ENCODE data around the gene EFNA5. TPM values are rescaled to one million over a fixed set of nuclear protein-coding genes. Genes with fewer than 3 reads are reported as not detected.

EFNA5 gene
- total and polyA plus RNA-seq, 2 of the 13 experiments (the other 11 are each of a cell fraction or from before 2014, with no cell fraction given) = not detected

DNA sequence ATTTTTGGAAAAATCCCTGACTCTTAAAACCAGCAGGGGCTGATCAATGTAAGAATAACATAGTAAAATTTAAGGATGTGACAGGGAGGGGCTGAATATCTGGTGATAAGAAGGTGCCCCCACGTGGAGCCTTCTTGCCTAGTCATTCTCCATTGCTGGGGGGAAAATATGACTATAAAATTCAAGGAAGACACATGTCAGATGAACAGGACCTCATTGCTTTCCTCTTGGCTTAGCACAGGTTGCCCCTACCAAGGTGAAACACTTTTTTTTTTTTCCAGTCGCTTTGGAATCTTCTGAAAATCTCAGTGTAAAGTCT lies 310.9 kb downstream of the EFNA5 start:
- ChIA-PET POLR2A (no interaction called here), CTCF (ENCODE audit: low intra/inter-chr PET ratio, low total read pairs) (no interaction called here)
- H4K20me1 ChIP-seq (ENCODE audit: insufficient read depth, low read length) = no peaks in the 10 kb centered on the region
- TF ChIP-seq, protein P1, sequence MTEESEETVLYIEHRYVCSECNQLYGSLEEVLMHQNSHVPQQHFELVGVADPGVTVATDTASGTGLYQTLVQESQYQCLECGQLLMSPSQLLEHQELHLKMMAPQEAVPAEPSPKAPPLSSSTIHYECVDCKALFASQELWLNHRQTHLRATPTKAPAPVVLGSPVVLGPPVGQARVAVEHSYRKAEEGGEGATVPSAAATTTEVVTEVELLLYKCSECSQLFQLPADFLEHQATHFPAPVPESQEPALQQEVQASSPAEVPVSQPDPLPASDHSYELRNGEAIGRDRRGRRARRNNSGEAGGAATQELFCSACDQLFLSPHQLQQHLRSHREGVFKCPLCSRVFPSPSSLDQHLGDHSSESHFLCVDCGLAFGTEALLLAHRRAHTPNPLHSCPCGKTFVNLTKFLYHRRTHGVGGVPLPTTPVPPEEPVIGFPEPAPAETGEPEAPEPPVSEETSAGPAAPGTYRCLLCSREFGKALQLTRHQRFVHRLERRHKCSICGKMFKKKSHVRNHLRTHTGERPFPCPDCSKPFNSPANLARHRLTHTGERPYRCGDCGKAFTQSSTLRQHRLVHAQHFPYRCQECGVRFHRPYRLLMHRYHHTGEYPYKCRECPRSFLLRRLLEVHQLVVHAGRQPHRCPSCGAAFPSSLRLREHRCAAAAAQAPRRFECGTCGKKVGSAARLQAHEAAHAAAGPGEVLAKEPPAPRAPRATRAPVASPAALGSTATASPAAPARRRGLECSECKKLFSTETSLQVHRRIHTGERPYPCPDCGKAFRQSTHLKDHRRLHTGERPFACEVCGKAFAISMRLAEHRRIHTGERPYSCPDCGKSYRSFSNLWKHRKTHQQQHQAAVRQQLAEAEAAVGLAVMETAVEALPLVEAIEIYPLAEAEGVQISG (CRISPR knock-in tag; IDR thresholded peaks at IDR 0.05) = no peak
- TF ChIP-seq, protein P2, sequence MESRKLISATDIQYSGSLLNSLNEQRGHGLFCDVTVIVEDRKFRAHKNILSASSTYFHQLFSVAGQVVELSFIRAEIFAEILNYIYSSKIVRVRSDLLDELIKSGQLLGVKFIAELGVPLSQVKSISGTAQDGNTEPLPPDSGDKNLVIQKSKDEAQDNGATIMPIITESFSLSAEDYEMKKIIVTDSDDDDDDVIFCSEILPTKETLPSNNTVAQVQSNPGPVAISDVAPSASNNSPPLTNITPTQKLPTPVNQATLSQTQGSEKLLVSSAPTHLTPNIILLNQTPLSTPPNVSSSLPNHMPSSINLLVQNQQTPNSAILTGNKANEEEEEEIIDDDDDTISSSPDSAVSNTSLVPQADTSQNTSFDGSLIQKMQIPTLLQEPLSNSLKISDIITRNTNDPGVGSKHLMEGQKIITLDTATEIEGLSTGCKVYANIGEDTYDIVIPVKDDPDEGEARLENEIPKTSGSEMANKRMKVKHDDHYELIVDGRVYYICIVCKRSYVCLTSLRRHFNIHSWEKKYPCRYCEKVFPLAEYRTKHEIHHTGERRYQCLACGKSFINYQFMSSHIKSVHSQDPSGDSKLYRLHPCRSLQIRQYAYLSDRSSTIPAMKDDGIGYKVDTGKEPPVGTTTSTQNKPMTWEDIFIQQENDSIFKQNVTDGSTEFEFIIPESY (CRISPR knock-in tag; IDR thresholded peaks at IDR 0.05) = no peak
- TF ChIP-seq U2AF2 (IDR thresholded peaks at IDR 0.05; ENCODE audit: low read depth, low read length) = no peak
- no peak for TF ChIP-seq ZNF768 (CRISPR knock-in tag; IDR thresholded peaks at IDR 0.05)
- no peak for TF ChIP-seq ZNF20 (CRISPR knock-in tag; IDR thresholded peaks at IDR 0.05)
- no peak for TF ChIP-seq ZNF572 (CRISPR knock-in tag; IDR thresholded peaks at IDR 0.05)
- no peak for TF ChIP-seq ZNF674 (CRISPR knock-in tag; IDR thresholded peaks at IDR 0.05; ENCODE audit: low read depth)
- no peak for TF ChIP-seq ZFY (CRISPR knock-in tag; IDR thresholded peaks at IDR 0.05)
- no peak for TF ChIP-seq SIN3A (IDR thresholded peaks at IDR 0.05; ENCODE audit: borderline replicate concordance, low read depth, low read length)
- no peak for TF ChIP-seq HOXA7 (CRISPR knock-in tag; IDR thresholded peaks at IDR 0.05)
- no peak for TF ChIP-seq HDAC1 (CRISPR knock-in tag; IDR thresholded peaks at IDR 0.05)
- TF ChIP-seq ZNF451 (CRISPR knock-in tag; IDR thresholded peaks at IDR 0.05) = no peak
- TF ChIP-seq ZNF543 (CRISPR knock-in tag; IDR thresholded peaks at IDR 0.05) = no peak
- TF ChIP-seq TCF7L2 (IDR thresholded peaks at IDR 0.05; ENCODE audit: low read depth, low read length) = no peak
- ATAC-seq (no peak), DNase-seq (ENCODE audit: low spot score) (no peak), FAIRE-seq (no peak)
- no TSS peak for BruUV-seq (replicated peaks)
- intact Hi-C loops (cut with micrococcal nuclease; ENCODE audit: unreplicated experiment) = no loop called here
- H3K9me3 ChIP-seq (ENCODE audit: low read length) = no peaks in the 10 kb centered on the region
- H3K79me2 ChIP-seq (ENCODE audit: insufficient read depth, low read length) = no peaks in the 10 kb centered on the region
- no peak overlapping the region for H3K4me3 ChIP-seq (replicated peaks in 1 of 3; ENCODE audit: insufficient read depth in 1 of 3, low read depth in 2 of 3, low read length in 3 of 3)
- no peak overlapping the region for H3K4me2 ChIP-seq (ENCODE audit: low read depth, low read length)
- H2AFZ ChIP-seq (ENCODE audit: low read length) = no peak overlapping the region
- no peak overlapping the region for H3K27ac ChIP-seq (ENCODE audit: extremely low read length, insufficient read depth, low read length)
- 0% methylated on average over 2 of the region's 2 CpGs for WGBS (ENCODE audit: low lambda C conversion rate)
- H3K9ac ChIP-seq (ENCODE audit: insufficient read depth, low read depth, low read length) = no peak overlapping the region
- in situ Hi-C loops (cut with HindIII; ENCODE audit: extremely low pct_ligation_motif_present, low pct_unique_long_range_greater_than_20kb) = no loop called here
- no peaks in the 10 kb centered on the region for H3K4me1 ChIP-seq (ENCODE audit: insufficient read depth, low read length)
- no peaks in the 10 kb centered on the region for H3K27me3 ChIP-seq (ENCODE audit: control insufficient read depth in 1 of 2, insufficient read depth in 2 of 2, low read length in 2 of 2)
- H3K36me3 ChIP-seq (replicated peaks in 1 of 2; ENCODE audit: control insufficient read depth in 1 of 2, insufficient read depth in 2 of 2, low read length in 2 of 2) = no peaks in the 10 kb centered on the region

Measured in HepG2 (cell line).